GM18907 (cell line): ENCODE data around the gene CTTNBP2.
A peak's percentile ranks its signal among the peaks of the same experiment; 100 is the strongest.

ENCODE experiments used
- ATAC-seq: cut with Tn5 transposase; IDR thresholded peaks from one replicate; pipeline ENCODE4 v1.9.1; 2021; ENCODE audit warnings: mild to moderate bottlenecking, moderate library complexity; ENCODE audit not compliant: unreplicated experiment

Gene CTTNBP2, protein sequence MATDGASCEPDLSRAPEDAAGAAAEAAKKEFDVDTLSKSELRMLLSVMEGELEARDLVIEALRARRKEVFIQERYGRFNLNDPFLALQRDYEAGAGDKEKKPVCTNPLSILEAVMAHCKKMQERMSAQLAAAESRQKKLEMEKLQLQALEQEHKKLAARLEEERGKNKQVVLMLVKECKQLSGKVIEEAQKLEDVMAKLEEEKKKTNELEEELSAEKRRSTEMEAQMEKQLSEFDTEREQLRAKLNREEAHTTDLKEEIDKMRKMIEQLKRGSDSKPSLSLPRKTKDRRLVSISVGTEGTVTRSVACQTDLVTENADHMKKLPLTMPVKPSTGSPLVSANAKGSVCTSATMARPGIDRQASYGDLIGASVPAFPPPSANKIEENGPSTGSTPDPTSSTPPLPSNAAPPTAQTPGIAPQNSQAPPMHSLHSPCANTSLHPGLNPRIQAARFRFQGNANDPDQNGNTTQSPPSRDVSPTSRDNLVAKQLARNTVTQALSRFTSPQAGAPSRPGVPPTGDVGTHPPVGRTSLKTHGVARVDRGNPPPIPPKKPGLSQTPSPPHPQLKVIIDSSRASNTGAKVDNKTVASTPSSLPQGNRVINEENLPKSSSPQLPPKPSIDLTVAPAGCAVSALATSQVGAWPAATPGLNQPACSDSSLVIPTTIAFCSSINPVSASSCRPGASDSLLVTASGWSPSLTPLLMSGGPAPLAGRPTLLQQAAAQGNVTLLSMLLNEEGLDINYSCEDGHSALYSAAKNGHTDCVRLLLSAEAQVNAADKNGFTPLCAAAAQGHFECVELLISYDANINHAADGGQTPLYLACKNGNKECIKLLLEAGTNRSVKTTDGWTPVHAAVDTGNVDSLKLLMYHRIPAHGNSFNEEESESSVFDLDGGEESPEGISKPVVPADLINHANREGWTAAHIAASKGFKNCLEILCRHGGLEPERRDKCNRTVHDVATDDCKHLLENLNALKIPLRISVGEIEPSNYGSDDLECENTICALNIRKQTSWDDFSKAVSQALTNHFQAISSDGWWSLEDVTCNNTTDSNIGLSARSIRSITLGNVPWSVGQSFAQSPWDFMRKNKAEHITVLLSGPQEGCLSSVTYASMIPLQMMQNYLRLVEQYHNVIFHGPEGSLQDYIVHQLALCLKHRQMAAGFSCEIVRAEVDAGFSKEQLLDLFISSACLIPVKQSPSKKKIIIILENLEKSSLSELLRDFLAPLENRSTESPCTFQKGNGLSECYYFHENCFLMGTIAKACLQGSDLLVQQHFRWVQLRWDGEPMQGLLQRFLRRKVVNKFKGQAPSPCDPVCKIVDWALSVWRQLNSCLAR (N-terminal part only)

DNA sequence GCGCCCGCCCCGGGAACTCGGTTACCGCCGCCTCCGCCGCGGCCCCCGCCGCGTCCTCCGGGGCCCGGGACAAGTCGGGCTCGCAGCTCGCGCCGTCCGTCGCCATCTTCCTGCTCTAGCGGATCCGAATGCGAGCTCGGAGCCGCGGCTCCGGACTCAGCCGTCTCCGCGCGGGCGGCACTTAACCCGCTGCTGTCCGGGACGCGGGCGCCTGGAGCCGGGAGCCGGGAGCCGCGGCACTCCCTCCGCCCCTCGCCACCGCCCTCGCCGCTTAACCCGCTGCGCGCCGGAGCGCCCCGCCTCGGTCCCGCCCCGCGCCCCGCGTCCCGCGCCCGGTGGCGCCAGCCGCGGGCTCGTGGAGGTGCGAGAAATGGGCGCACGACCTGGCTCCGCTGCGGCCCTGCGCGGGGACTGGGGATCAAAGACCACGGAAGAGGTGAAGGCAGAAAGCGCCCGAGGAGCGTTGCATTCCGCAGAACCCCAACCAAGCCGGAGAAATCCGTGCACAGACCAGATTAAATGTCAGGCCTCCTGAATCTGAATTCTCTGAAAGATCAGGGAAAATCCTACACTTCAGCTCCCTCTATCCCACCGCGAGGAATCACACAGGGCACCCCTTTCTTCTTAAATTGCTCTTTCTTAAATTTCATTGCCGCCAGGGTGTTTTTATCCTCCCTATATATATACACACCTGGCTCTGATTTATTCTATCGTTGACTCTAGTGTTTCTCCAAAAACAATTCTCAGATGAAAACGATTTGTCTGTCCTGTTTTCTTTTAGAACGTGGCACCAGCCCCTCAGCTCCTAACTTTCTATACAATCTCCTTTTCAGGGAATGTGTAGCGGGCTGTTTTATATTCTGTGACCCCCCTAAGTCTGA is at the start of gene CTTNBP2:
TSS of gene CTTNBP2 (minus strand) at position 132 of the 881 bp plus-strand sequence. CDS start at position 106, 26 bp downstream.
- peak; percentile 59 for ATAC-seq

DNA sequence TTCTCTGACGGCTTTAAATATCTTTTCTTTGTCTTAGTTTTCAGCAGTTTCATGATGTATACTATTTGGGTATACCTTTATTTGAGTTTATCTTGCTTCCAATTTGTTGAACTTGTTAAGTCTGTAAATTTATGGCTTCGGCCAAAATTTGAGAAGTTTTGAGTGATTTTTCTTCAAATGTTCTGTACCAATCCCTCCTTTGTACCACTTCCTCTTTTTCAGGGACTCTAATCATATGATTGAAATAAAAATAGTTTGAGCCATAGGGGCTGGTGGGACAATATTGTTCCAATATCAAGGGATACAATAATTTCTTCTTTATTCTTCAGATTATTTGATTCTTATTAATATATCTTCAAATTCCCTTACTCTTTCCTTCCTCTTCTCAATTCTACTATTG is 43.1 kb upstream of the CTTNBP2 start:
- no peak for ATAC-seq

DNA sequence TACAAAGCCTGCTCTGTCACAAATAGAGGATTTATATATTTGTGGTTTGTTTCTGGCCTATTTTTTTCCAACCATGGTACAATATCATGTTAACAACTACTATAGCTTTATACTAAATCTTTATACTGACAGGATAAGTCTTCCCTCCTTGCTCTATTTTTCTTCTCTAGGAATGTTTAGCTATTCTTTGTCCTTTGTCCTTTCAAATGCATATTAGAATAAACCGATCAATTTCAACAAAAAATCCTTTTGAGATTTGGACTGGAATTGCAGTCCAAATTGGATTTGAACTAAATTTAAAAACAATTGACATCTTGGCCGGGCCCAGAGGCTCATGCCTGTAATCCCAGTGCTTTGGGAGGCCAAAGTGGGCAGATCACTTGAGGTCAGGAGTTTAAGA is 39.2 kb upstream of the CTTNBP2 start:
- no peak for ATAC-seq

DNA sequence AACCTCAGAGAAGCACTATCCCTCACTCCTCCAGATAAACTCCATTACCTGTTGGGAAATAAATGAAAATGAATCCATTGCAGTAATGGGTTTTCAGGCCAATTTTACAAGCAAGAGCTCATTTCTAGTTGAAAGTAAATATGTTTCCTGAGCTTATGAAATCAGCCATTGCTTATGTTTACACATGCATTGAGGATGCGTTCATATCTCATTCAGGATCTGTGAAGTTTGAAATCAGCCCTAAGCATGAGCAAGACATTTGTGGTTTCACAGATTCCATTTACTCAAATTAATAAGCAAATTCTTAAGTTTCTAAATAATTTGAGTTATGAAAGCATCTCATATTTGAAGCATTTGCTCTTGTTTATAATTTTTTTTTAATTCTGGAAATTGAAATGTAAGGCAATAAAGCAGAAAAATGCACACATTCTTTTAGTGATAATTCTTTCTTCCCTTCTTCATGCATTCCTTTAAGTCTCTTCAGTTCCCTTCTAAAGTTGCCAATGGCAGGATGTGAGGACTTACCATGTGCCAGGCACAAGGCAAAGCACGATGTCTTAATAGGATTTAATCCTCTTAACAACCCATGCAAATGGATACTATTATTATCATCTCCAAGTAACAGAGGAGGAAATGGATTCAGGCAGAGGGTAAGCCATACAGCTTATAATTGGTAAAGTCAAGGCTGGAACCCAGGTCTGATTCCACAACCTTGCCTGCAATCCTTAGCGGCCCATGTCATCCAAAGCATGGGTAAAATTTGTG is 35.0 kb upstream of the CTTNBP2 start:
- no peak for ATAC-seq

DNA sequence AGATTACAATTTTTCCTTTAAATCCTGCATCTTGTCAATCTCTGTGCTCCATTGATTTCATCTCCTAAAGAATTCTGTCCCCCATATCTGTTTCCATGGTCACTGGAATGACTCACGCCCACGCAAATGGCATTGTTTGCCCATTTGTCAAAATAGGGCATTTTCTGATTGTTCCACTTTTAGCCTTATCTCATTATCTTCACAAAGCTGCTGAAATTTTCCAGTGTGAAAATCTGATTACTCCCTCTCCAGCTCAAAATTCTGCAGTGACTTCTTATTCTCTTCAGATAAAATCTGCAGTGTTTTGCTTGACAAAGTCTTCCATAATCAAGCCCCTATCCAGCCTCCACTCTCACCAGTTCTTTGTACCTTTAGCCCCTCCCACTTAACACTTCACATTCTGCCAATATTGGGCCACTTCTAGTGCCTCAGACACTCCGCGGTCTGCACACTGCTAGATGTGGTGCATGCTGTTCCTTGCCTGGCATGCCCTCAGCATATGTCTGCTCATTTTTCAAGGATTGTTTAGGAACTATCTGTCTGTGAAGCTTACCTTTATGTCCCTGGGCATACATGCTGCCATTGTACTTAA is 33.9 kb upstream of the CTTNBP2 start:
- no peak for ATAC-seq

DNA sequence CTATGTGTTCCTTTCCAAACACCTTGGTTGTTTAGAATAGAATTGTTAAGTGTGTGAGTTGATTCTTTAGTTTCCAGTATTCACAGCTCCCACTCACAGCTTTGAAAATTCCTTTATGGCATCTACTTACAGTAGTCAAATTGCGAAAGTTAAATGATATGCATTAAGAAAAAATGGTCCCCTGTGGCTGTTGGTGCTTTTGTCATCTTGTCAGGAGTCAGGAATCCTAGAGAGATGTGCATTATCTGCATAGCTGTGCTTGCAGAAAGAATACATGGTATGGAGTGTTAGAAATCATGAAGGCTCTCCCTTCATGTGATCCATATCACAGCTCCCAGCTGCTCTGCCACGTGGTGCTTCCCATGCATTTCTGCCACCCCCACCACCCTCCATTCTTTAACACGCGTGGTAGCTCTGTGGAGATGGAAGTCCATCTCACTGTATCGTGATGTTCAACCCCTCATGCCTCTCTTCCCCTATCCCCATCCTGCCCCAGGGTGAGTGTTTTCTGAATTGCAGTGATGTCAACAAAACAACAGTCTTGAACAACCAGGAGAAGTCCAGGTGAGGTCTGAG is 29.2 kb upstream of the CTTNBP2 start:
- ATAC-seq: no peak

DNA sequence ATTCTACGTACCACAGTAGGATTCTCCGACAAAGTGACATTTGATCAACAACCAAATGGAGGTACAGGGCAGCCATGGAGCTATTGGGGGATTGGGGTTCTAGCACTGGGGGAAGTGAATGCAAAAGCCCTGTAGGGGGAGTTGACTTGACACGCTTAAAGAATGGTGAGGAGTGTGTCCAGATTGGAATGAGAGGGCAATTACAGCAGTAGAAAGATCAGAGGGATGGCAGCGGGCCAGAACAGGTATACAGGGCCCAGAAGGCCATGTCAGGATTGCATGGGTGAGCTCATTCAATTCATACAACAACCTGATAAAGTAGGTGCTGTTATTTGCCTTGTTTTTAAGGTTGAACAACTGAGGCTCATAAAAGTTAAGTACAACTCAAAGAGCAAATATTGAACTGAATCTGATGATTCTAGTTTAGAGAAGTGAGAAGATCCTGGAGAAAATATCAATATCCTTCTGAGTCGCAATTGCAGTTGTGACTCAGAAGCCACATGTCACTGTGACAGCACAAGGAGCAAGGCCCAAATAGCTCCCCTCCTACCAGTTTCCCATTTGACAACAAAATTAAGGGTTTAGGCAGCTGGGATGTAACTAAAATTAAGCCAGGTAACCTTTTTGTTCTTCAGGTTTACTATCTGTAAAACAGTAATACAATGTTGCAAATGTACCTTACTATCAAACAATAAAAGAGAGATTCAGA is 28.0 kb upstream of the CTTNBP2 start:
- ATAC-seq: no peak

DNA sequence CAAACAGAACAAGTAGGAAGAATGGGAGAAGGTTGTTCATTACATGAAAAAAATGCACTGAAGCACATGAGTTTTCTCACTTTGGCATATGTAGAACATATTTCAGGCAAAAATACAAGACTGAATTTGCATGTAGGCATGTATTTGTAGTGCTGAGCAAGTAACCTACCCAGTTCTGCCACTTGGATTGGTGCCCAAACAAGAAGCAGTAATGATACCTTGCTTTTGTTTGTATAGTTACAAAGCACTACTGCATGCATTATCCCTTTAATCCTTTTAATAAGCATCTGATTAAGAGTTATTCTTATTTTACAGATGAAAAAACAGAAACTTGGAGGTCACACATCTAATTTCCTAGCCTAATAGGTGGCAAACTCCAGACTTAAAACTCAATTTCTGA is 23.1 kb upstream of the CTTNBP2 start:
- no peak for ATAC-seq

DNA sequence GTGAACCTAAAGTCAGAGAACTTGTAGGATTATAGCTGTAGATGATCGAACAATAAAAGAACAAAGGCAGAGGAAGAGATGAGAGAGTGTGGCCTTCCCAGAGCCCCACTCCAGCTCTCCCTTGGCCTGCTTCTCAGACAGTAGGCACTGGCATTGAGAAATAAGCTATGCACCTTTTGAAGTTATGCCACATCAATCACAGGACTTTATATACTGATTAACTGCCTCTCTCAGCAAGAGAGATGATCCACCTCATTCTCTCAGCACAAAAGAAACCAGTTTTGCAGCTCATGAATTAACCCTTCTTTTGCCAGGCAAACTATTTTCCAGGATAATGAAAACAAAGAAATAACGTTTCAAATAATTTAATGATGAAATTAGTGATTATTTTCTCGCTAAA is 22.0 kb upstream of the CTTNBP2 start:
- no peak for ATAC-seq

DNA sequence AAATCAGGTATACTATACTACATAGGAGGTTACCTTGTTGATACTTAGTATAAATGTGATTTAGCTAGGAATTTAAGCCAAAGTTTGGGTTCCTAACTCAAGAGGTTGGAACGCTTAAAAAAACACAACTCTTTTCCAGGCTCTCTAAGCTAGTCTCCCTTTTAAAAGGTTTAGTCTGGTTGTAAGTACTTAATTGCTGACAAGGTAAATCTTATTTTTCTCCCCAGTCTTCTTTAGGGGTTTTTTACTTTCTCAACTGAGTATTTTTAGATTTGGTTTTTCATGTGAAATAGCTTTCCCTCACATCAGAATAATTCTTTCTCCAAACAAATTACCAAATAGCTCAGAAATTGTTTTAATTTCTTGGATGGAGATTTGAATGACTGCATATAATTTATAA is 20.8 kb upstream of the CTTNBP2 start:
- no peak for ATAC-seq

DNA sequence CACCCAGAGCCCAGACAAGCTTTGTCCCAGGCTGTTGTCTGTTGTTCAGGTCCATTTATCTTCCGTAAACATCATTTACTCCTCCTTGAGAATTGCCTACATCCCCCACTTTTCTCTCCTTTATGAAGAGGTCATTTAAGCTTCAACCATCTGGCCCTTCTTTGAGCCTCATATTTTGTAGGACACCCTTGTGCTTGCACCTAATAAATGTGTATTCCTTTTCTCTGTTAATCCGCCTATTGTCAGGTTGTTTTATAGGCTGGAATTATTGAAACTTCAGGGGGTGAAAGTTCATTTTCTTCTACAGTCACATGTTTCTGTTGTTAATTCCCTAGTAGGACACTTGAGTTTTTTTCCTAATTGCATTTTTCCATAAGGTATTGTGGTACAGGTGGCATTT is 19.6 kb upstream of the CTTNBP2 start:
- ATAC-seq: no peak

DNA sequence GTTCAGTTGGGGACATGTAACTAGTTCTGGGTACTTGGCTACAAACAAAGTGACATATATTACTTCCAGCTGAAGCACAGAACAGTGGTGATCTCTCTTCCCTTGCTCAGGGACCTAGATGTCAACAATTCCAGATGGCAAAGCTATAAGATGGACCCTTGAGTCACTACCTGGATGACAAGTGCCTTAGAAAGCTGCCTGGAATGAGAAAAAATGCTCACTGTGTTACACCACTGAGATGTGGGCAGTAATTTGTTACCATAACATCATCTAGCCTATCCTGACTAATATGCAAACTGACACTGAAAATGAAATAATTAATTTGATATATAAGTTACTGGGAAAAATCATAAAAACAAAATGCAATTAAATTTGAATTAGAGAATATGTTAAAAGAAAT is 16.4 kb upstream of the CTTNBP2 start:
- no peak for ATAC-seq

DNA sequence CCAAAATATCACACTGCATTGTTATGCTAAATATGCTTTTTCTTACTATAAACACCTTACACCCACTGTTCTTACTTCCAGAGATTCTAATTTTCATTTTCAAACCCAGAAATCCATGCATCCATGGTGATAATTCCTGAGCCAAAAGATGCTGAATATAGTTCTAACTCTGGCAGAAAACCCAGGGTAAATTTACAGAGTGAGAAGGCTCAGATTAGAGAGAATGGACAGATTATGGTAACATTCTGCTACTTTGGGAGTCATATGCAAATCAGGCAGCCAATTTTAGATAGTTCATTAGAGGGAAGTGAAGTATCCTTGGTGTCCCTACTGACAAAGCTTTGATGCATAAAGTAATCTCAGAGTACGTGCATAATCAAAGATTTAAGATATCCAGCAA is 15.4 kb upstream of the CTTNBP2 start:
- no peak for ATAC-seq

DNA sequence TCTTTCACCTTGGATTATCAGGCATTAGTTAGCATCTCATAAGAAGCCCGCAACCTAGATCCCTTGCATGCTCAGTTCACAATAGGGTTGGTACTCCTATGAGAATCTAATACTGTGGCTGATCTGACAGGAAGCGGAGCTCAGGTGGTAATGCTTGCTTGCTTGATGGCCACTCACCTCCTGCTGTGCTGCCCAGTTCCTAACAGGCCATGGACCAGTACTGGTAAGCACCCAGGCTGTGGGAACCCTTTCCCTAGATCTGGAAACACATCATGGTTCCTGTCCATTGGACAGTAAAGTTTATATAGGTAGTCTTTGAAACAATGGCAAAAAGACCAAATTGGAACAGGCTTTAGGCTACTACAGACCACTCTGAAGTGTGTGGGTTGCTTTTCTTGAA is 9.4 kb upstream of the CTTNBP2 start:
- ATAC-seq: no peak

DNA sequence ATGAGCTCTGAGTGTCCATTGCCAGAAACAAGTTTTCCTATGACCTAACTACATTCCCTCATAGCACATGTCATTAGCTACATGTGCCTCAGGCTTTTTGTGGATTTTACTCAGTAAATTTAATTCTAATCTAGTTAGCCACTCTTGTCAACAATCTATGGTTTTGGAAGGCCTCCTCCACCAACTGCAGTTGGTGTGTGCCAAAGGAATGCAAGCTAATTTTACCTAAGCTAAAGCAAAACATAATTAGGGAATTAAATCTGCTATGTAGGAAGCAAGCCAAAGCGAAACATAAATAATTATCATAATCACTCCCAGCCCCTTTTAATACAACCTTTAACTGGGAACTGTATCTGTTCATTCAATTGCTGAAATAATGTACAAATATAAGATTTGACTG is 3.5 kb upstream of the CTTNBP2 start:
- no peak for ATAC-seq

DNA sequence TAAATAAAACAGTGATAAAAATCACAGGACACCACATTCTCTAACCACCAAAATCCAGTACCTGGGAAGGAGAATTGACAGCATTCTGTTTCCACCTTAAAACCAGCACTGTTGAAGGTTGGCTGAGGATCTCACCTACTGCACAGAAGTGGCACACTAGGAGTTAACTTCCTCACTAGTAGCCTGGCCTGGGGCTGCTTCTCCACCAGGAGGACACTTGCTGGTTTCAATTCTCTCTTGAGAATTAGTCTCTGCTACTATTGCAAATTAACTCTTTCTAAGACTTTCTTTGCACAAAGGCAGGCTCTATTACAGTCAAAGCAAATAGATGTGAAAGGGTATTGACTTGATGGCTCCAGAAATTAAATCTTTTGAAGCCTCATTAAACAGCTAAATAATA is 2.3 kb upstream of the CTTNBP2 start:
- ATAC-seq: no peak

DNA sequence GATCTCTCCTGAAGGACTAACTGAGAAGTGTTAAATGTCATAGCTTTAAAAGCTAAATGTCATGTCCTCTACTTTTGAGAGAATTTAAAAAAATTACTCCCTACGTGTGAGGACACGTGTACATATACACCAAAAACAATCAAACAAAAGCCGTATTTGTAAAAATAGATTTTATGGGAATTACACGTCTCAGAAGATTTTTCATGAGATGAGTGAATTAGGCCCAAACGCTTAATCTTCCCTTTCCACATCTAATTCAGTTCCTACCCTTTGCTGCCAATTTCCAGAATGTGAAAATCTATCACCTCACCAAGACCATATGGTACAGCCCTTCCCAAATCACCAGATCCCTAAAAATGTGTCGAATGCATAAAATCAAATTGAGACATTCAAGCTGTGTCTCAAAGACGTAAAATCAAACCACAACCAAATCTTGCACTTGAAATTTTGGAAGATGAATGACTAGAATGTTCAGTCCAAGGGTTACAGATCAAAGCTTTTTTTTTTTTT is 1.0 kb upstream of the CTTNBP2 start:
- no peak for ATAC-seq
